Liver (tissue), 9 donors: ENCODE data around the gene SEC31A. TPM values are rescaled to one million over a fixed set of nuclear protein-coding genes. Genes with fewer than 3 reads are reported as not detected.
"Not testable (repeated sequence)": the region's sequence is repeated elsewhere in the genome, so short reads cannot be mapped to it uniquely, and the experiment has no call there.

Experiments
- DNase-seq: peaks from one replicate; pipeline ENCODE4 v3.0.0-alpha.2; 2017; ENCODE audit warnings: low spot score
- H3K27ac ChIP-seq, 2 donors: one replicate each; pipeline ENCODE4 v1.7.0; 2013; ENCODE audit warnings: inconsistent platforms in 2 of 2, low read length in 2 of 2, control low read depth in 1 of 2, low read depth in 1 of 2, mild to moderate bottlenecking in 1 of 2
- H3K27me3 ChIP-seq, 4 donors: one replicate each; pipeline versions ENCODE4 v1.6.1 to v1.7.0; 2013; ENCODE audit warnings: low read length in 3 of 4, inconsistent platforms in 1 of 4, mild to moderate bottlenecking in 1 of 4, moderate library complexity in 1 of 4; ENCODE audit not compliant: control insufficient read depth in 4 of 4, insufficient read depth in 4 of 4
- H3K36me3 ChIP-seq, 4 donors: one replicate each; pipeline versions ENCODE4 v1.6.1 to v1.7.0; 2013; ENCODE audit warnings: low read length in 3 of 4, mild to moderate bottlenecking in 3 of 4, low read depth in 1 of 4, moderate library complexity in 1 of 4; ENCODE audit not compliant: control insufficient read depth in 4 of 4, insufficient read depth in 3 of 4
- H3K4me1 ChIP-seq, 4 donors: one replicate each; pipeline versions ENCODE4 v1.6.1 to v1.7.0; 2013; ENCODE audit warnings: low read length in 3 of 4, mild to moderate bottlenecking in 3 of 4, moderate library complexity in 1 of 4; ENCODE audit not compliant: control insufficient read depth in 4 of 4, insufficient read depth in 4 of 4
- H3K4me3 ChIP-seq, 3 donors: one replicate each; pipeline versions ENCODE4 v1.6.1 to v1.7.0; 2013; ENCODE audit warnings: low read length in 3 of 3, control low read depth in 1 of 3, low read depth in 1 of 3, mild to moderate bottlenecking in 1 of 3
- H3K9ac ChIP-seq, 2 donors: one replicate each; pipeline ENCODE4 v1.7.0; 2013; ENCODE audit warnings: low read length in 2 of 2, mild to moderate bottlenecking in 2 of 2, moderate library complexity in 2 of 2, control low read depth in 1 of 2, low read depth in 1 of 2
- H3K9me3 ChIP-seq, 4 donors: one replicate each; pipeline versions ENCODE4 v1.6.1 to v1.7.0; 2013; ENCODE audit warnings: low read length in 3 of 4; ENCODE audit not compliant: control insufficient read depth in 4 of 4
- ATF3 ChIP-seq: IDR thresholded peaks from 2 replicates; pipeline ENCODE4 v1.6.1; 2016; ENCODE audit warnings: antibody characterized with exemption
- CTCF ChIP-seq: fragments of 150-350 bp; IDR thresholded peaks from 2 replicates; pipeline ENCODE4 v1.5.1; 2017; ENCODE audit warnings: improper control_type of control experiment, low read depth, low read length; ENCODE audit not compliant: missing input control
- EGR1 ChIP-seq, 2 donors: IDR thresholded peaks; 2 replicates each; pipeline ENCODE4 v1.6.1; 2016 to 2018; ENCODE audit warnings: antibody characterized with exemption in 2 of 2, low read depth in 2 of 2
- FOXA1 ChIP-seq: IDR thresholded peaks from 2 replicates; pipeline ENCODE4 v1.6.1; 2016; ENCODE audit warnings: antibody characterized with exemption
- FOXA2 ChIP-seq: IDR thresholded peaks from 2 replicates; pipeline ENCODE4 v1.6.1; 2016; ENCODE audit warnings: antibody characterized with exemption
- GABPA ChIP-seq, 2 donors: IDR thresholded peaks in 1 of 2; conservative IDR thresholded peaks in 1 of 2; 2 replicates each; pipeline ENCODE4 v1.6.1; 2016; ENCODE audit warnings: antibody characterized with exemption in 2 of 2, mild to moderate bottlenecking in 1 of 2, moderate library complexity in 1 of 2
- HNF4A ChIP-seq, 2 donors: conservative IDR thresholded peaks; 2 replicates each; pipeline ENCODE4 v1.6.1; 2016; ENCODE audit warnings: antibody characterized with exemption in 2 of 2, mild to moderate bottlenecking in 2 of 2
- HNF4G ChIP-seq: IDR thresholded peaks from 2 replicates; pipeline ENCODE4 v1.6.1; 2016; ENCODE audit warnings: antibody characterized with exemption
- JUND ChIP-seq, 2 donors: IDR thresholded peaks; 2 replicates each; pipeline ENCODE4 v1.6.1; 2016; ENCODE audit warnings: antibody characterized with exemption in 2 of 2
- MAX ChIP-seq: IDR thresholded peaks from 2 replicates; pipeline ENCODE4 v1.6.1; 2016; ENCODE audit warnings: antibody characterized with exemption
- NR2F2 ChIP-seq: IDR thresholded peaks from 2 replicates; pipeline ENCODE4 v1.6.1; 2016; ENCODE audit warnings: antibody characterized with exemption
- RAD21 ChIP-seq, 2 donors: IDR thresholded peaks; 2 replicates each; pipeline ENCODE4 v1.6.1; 2016; ENCODE audit warnings: antibody characterized with exemption in 2 of 2, mild to moderate bottlenecking in 2 of 2
- REST ChIP-seq: IDR thresholded peaks from 2 replicates; pipeline ENCODE4 v1.6.1; 2016; ENCODE audit warnings: antibody characterized with exemption, mild to moderate bottlenecking
- RXRA ChIP-seq, 2 donors: IDR thresholded peaks; 2 replicates each; pipeline ENCODE4 v1.6.1; 2017 to 2018; ENCODE audit warnings: antibody characterized with exemption in 2 of 2, mild to moderate bottlenecking in 1 of 2
- SP1 ChIP-seq: IDR thresholded peaks from 2 replicates; pipeline ENCODE4 v1.6.1; 2018; ENCODE audit warnings: antibody characterized with exemption, mild to moderate bottlenecking
- TAF1 ChIP-seq: conservative IDR thresholded peaks from 2 replicates; pipeline ENCODE4 v1.6.1; 2016; ENCODE audit warnings: antibody characterized with exemption, mild to moderate bottlenecking
- YY1 ChIP-seq: IDR thresholded peaks from 2 replicates; pipeline ENCODE4 v1.6.1; 2016; ENCODE audit warnings: antibody characterized with exemption, mild to moderate bottlenecking
- WGBS: extraction: QIAGEN DNeasy Blood & Tissue Kit; methylation state at CpG from one replicate; pipeline ENCODE4 v1.1.7; 2013; 5-methylcytosine and 5-hydroxymethylcytosine counted together
- polyA plus RNA-seq, 2 donors: library from polyadenylated mRNA; stranded (reverse) in 1 of 2; unstranded in 1 of 2; fragments of 200-250 nt in 1 of 2; fragments of >200 nt in 1 of 2; fragmentation: Nextera tagmentation in 1 of 2; extraction: Ambion mirVana in 1 of 2; gene quantifications; one replicate each; pipeline versions ENCODE4 v1.2.1 to v1.2.3, GENCODE V29; 2013 to 2015
- total RNA-seq, 2 donors: library from RNA; depleted of rRNA; stranded (reverse); fragments of >200 nt; gene quantifications; one replicate each; pipeline ENCODE4 v1.2.3, GENCODE V29; 2014
- donor health status: healthy.
- donor health status: healthy.
- donor health status: healthy.
- donor health status: healthy.
- donor health status: healthy.

Gene SEC31A
- total and polyA plus RNA-seq, 4 donors, result 79.9 to 204 (median 88.9) TPM

- H3K27me3 ChIP-seq, result no peaks in the 10 kb centered on the region
- WGBS, result 96% methylated on average over 2 of the region's 2 CpGs
- no peak overlapping the region for H3K4me3 ChIP-seq
- H3K4me1 ChIP-seq, result no peaks in the 10 kb centered on the region
- TF ChIP-seq RXRA (IDR thresholded peaks at IDR 0.05) (no peak), CTCF (no peak), NR2F2 (no peak), SP1 (no peak), EGR1 (IDR thresholded peaks at IDR 0.05; ENCODE audit: low read depth in 2 of 2) (no peak), JUND (IDR thresholded peaks at IDR 0.05) (no peak), REST (no peak), YY1 (no peak), TAF1 (no peak), RAD21 (IDR thresholded peaks at IDR 0.05) (no peak), HNF4A (conservative IDR thresholded peaks at IDR 0.05) (no peak), FOXA2 (no peak)
- peaks cover 18 to 58% (median 54%) of the 10 kb centered on the region in 4 donors for H3K36me3 ChIP-seq
- no peak overlapping the region for H3K27ac ChIP-seq
- no peak for DNase-seq
- H3K9ac ChIP-seq, result no peak overlapping the region
- H3K9me3 ChIP-seq, result no peaks in the 10 kb centered on the region
These were observed 72.0 kb downstream of the SEC31A start for GRCh38 chr4:82818664-82819662.

GRCh38 chr4:82816874-82817273 lies 74.1 kb downstream of the SEC31A start:
- DNase-seq, H3K4me1 ChIP-seq, H3K9ac ChIP-seq, H3K4me3 ChIP-seq, H3K27ac ChIP-seq, H3K9me3 ChIP-seq, H3K27me3 ChIP-seq: not testable (repeated sequence)
- H3K36me3 ChIP-seq, result peaks cover 11 to 39% (median 36%) of the 10 kb centered on the region in 4 donors
- WGBS, result 98% methylated on average over 6 of the region's 6 CpGs

- Histone ChIP-seq H3K9me3 (no peaks in the 10 kb centered on the region), H3K4me1 (peaks cover 0 to 6% (median 6%) of the 10 kb centered on the region in 4 donors)
- TF ChIP-seq GABPA (IDR thresholded peaks at IDR 0.05 in 1 of 2, conservative IDR thresholded peaks at IDR 0.05 in 1 of 2) (no peak), JUND (IDR thresholded peaks at IDR 0.05) (no peak), EGR1 (IDR thresholded peaks at IDR 0.05; ENCODE audit: low read depth in 2 of 2) (no peak), RAD21 (IDR thresholded peaks at IDR 0.05) (no peak), MAX (no peak), ATF3 (no peak), NR2F2 (no peak), CTCF (no peak), TAF1 (no peak), FOXA2 (no peak), FOXA1 (no peak), HNF4G (no peak), SP1 (no peak), HNF4A (conservative IDR thresholded peaks at IDR 0.05) (no peak)
These were observed 76.9 kb downstream of the SEC31A start for GRCh38 chr4:82814034-82814433.

More at GRCh38 chr4:82814034-82814433, 76.9 kb downstream of the SEC31A start:
- Histone ChIP-seq H3K9ac (no peak overlapping the region), H3K27me3 (no peaks in the 10 kb centered on the region), H3K4me3 (no peak overlapping the region), H3K36me3 (peaks cover 7 to 17% (median 15%) of the 10 kb centered on the region in 4 donors), H3K27ac (no peak overlapping the region)
- 94% methylated on average over 1 of the region's 1 CpG for WGBS
- DNase-seq, result no peak
